ENCODE data around the gene TIE1.

TIE1 gene

GRCh38 chr1:43327549-43328292, 26.9 kb downstream of the TIE1 start:
- DNase-seq (ENCODE audit: low read depth in 1 of 2, low spot score in 1 of 2): no peak
- in situ Hi-C loops (cut with HindIII; ENCODE audit: low pct_unique_long_range_greater_than_20kb, low sequenced_read_pairs): no loop called here
- TF ChIP-seq JUND (IDR thresholded peaks at IDR 0.05; ENCODE audit: low read depth): no peak

- in situ Hi-C loops (cut with HindIII; ENCODE audit: low pct_unique_long_range_greater_than_20kb, low sequenced_read_pairs): no loop called here
- peak in 1 of 2 experiments; percentile 20 for DNase-seq (ENCODE audit: low read depth in 1 of 2, low spot score in 1 of 2)
Observed at GRCh38 chr1:43329995-43330751, 29.4 kb downstream of the TIE1 start.

GRCh38 chr1:43331688-43332087, 30.9 kb downstream of the TIE1 start:
- in situ Hi-C loops (cut with HindIII; ENCODE audit: low pct_unique_long_range_greater_than_20kb, low sequenced_read_pairs): no loop called here
- TF ChIP-seq JUND (IDR thresholded peaks at IDR 0.05; ENCODE audit: low read depth): no peak
- DNase-seq (ENCODE audit: low read depth in 1 of 2, low spot score in 1 of 2): no peak

More at GRCh38 chr1:43329995-43330751, 29.4 kb downstream of the TIE1 start:
- TF ChIP-seq JUND (IDR thresholded peaks at IDR 0.05; ENCODE audit: low read depth): no peak

GRCh38 chr1:43334453-43335205, 33.8 kb downstream of the TIE1 start:
- no peak for DNase-seq (ENCODE audit: low read depth in 1 of 2, low spot score in 1 of 2)
- no peak for TF ChIP-seq JUND (IDR thresholded peaks at IDR 0.05; ENCODE audit: low read depth)
- in situ Hi-C loops (cut with HindIII; ENCODE audit: low pct_unique_long_range_greater_than_20kb, low sequenced_read_pairs): no loop called here

GRCh38 chr1:43337588-43337987, 36.8 kb downstream of the TIE1 start, which contains the start of gene MPL:
TSS of gene MPL (plus strand) at chr1:43337818. CDS start at chr1:43337849, 31 bp downstream.
- TF ChIP-seq JUND (IDR thresholded peaks at IDR 0.05; ENCODE audit: low read depth): no peak
- in situ Hi-C loops (cut with HindIII; ENCODE audit: low pct_unique_long_range_greater_than_20kb, low sequenced_read_pairs): no loop called here
- no peak for DNase-seq (ENCODE audit: low read depth in 1 of 2, low spot score in 1 of 2)

GRCh38 chr1:43338001-43338400, 37.2 kb downstream of the TIE1 start:
- TF ChIP-seq JUND (IDR thresholded peaks at IDR 0.05; ENCODE audit: low read depth): no peak
- in situ Hi-C loops (cut with HindIII; ENCODE audit: low pct_unique_long_range_greater_than_20kb, low sequenced_read_pairs): no loop called here
- no peak for DNase-seq (ENCODE audit: low read depth in 1 of 2, low spot score in 1 of 2)

- no peak for DNase-seq (ENCODE audit: low read depth in 1 of 2, low spot score in 1 of 2)
- TF ChIP-seq JUND (IDR thresholded peaks at IDR 0.05; ENCODE audit: low read depth): no peak
- in situ Hi-C loops (cut with HindIII; ENCODE audit: low pct_unique_long_range_greater_than_20kb, low sequenced_read_pairs): no loop called here
Observed at GRCh38 chr1:43339584-43340232, 38.9 kb downstream of the TIE1 start.

GRCh38 chr1:43340559-43340958, 39.8 kb downstream of the TIE1 start:
- no peak for DNase-seq (ENCODE audit: low read depth in 1 of 2, low spot score in 1 of 2)
- no peak for TF ChIP-seq JUND (IDR thresholded peaks at IDR 0.05; ENCODE audit: low read depth)
- in situ Hi-C loops (cut with HindIII; ENCODE audit: low pct_unique_long_range_greater_than_20kb, low sequenced_read_pairs): no loop called here

- no peak for TF ChIP-seq JUND (IDR thresholded peaks at IDR 0.05; ENCODE audit: low read depth)
- in situ Hi-C loops (cut with HindIII; ENCODE audit: low pct_unique_long_range_greater_than_20kb, low sequenced_read_pairs): no loop called here
- DNase-seq (ENCODE audit: low read depth in 1 of 2, low spot score in 1 of 2): no peak
Observed at GRCh38 chr1:43344267-43344850, 43.6 kb downstream of the TIE1 start.

GRCh38 chr1:43345120-43345519, 44.3 kb downstream of the TIE1 start:
- no peak for DNase-seq (ENCODE audit: low read depth in 1 of 2, low spot score in 1 of 2)
- TF ChIP-seq JUND (IDR thresholded peaks at IDR 0.05; ENCODE audit: low read depth): no peak
- in situ Hi-C loops (cut with HindIII; ENCODE audit: low pct_unique_long_range_greater_than_20kb, low sequenced_read_pairs): no loop called here

GRCh38 chr1:43346636-43347035, 45.9 kb downstream of the TIE1 start:
- in situ Hi-C loops (cut with HindIII; ENCODE audit: low pct_unique_long_range_greater_than_20kb, low sequenced_read_pairs): no loop called here
- TF ChIP-seq JUND (IDR thresholded peaks at IDR 0.05; ENCODE audit: low read depth): no peak
- no peak for DNase-seq (ENCODE audit: low read depth in 1 of 2, low spot score in 1 of 2)

- in situ Hi-C loops (cut with HindIII; ENCODE audit: low pct_unique_long_range_greater_than_20kb, low sequenced_read_pairs): no loop called here
- peak; percentile 23 to 52 for DNase-seq (ENCODE audit: low read depth in 1 of 2, low spot score in 1 of 2)
- TF ChIP-seq JUND (IDR thresholded peaks at IDR 0.05; ENCODE audit: low read depth): no peak
Observed at GRCh38 chr1:43348343-43348808, 47.6 kb downstream of the TIE1 start.
